H9 (cell line): ENCODE measurements around the gene PLA2G12B. TPM values are rescaled to one million over a fixed set of nuclear protein-coding genes. Genes with fewer than 3 reads are reported as not detected.

Experiments used
- DNase-seq: peaks from one replicate; pipeline ENCODE4 v3.0.0-alpha.2; 2017
- H2AFZ ChIP-seq: one replicate; pipeline ENCODE4 v1.6.1; 2013; ENCODE audit warnings: mild to moderate bottlenecking, low read length, control low read depth, moderate library complexity
- H2AK5ac ChIP-seq: 2 replicates; pipeline ENCODE4 v1.6.1; 2013; ENCODE audit warnings: low read length, control low read depth, mixed read lengths; ENCODE audit not compliant: insufficient read length
- H2BK120ac ChIP-seq: one replicate; pipeline ENCODE4 v1.6.1; 2013; ENCODE audit warnings: low read depth, mild to moderate bottlenecking, low read length, control low read depth, inconsistent platforms; ENCODE audit not compliant: poor library complexity, severe bottlenecking
- H2BK12ac ChIP-seq: 2 replicates; pipeline ENCODE4 v1.6.1; 2013; ENCODE audit warnings: low read length, control low read depth, mixed read lengths, low read depth; ENCODE audit not compliant: insufficient read length
- H2BK15ac ChIP-seq: 2 replicates; pipeline ENCODE4 v1.6.1; 2013; ENCODE audit warnings: low read depth, low read length, control low read depth
- H2BK20ac ChIP-seq: one replicate; pipeline ENCODE4 v1.6.1; 2013; ENCODE audit warnings: low read depth, mild to moderate bottlenecking, low read length, control low read depth, inconsistent platforms; ENCODE audit not compliant: poor library complexity, severe bottlenecking
- H2BK5ac ChIP-seq: 2 replicates; pipeline ENCODE4 v1.6.1; 2013; ENCODE audit warnings: low read length, control low read depth, mixed read lengths; ENCODE audit not compliant: insufficient read length
- H3K14ac ChIP-seq: 2 replicates; pipeline ENCODE4 v1.6.1; 2013; ENCODE audit warnings: low read length, control low read depth; ENCODE audit not compliant: insufficient read depth
- H3K18ac ChIP-seq: 2 replicates; pipeline ENCODE4 v1.6.1; 2013; ENCODE audit warnings: low read depth, mild to moderate bottlenecking, mixed read lengths, low read length, control low read depth; ENCODE audit not compliant: insufficient read length
- H3K23ac ChIP-seq: 2 replicates; pipeline ENCODE4 v1.6.1; 2013; ENCODE audit warnings: low read length, control low read depth, mixed read lengths, low read depth; ENCODE audit not compliant: insufficient read length
- H3K23me2 ChIP-seq: 2 replicates; pipeline ENCODE4 v1.6.1; 2013; ENCODE audit warnings: low read depth, mild to moderate bottlenecking, mixed read lengths, low read length, control low read depth; ENCODE audit not compliant: insufficient read length, poor library complexity, severe bottlenecking
- H3K27ac ChIP-seq: 2 replicates; pipeline ENCODE4 v1.5.1; 2013; ENCODE audit warnings: low read length, control low read depth, mixed read lengths, low read depth; ENCODE audit not compliant: insufficient read length
- H3K27me3 ChIP-seq: 2 replicates; pipeline ENCODE4 v1.6.1; 2013; ENCODE audit warnings: low read length, control low read depth, inconsistent platforms; ENCODE audit not compliant: insufficient read depth
- H3K4ac ChIP-seq: 2 replicates; pipeline ENCODE4 v1.6.1; 2013; ENCODE audit warnings: low read depth, mild to moderate bottlenecking, control low read depth, inconsistent platforms, low read length, moderate library complexity
- H3K4me1 ChIP-seq: 2 replicates; pipeline ENCODE4 v1.6.1; 2013; ENCODE audit warnings: low read length, control low read depth, inconsistent platforms; ENCODE audit not compliant: insufficient read depth
- H3K4me2 ChIP-seq: 2 replicates; pipeline ENCODE4 v1.6.1; 2013; ENCODE audit warnings: low read length, control low read depth, mixed read lengths; ENCODE audit not compliant: insufficient read length, insufficient read depth
- H3K56ac ChIP-seq: 2 replicates; pipeline ENCODE4 v1.6.1; 2013; ENCODE audit warnings: low read depth, mild to moderate bottlenecking, mixed read lengths, low read length, control low read depth; ENCODE audit not compliant: insufficient read length
- H3K79me1 ChIP-seq: 2 replicates; pipeline ENCODE4 v1.6.1; 2013; ENCODE audit warnings: low read depth, mild to moderate bottlenecking, moderate library complexity, low read length, control low read depth, inconsistent platforms; ENCODE audit not compliant: insufficient read depth, poor library complexity, severe bottlenecking
- H3K79me2 ChIP-seq: 2 replicates; pipeline ENCODE4 v1.6.1; 2013; ENCODE audit warnings: low read length, control low read depth, inconsistent platforms; ENCODE audit not compliant: insufficient read depth
- H3K9ac ChIP-seq: 2 replicates; pipeline ENCODE4 v1.6.1; 2013; ENCODE audit warnings: low read length, control low read depth, mixed read lengths; ENCODE audit not compliant: insufficient read length; ENCODE audit errors: extremely low read depth
- H3K9me3 ChIP-seq: one replicate; pipeline ENCODE4 v1.6.1; 2013; ENCODE audit warnings: low read depth, low read length, inconsistent platforms; ENCODE audit not compliant: control insufficient read depth
- H3T11ph ChIP-seq: one replicate; pipeline ENCODE4 v1.6.1; 2013; ENCODE audit warnings: mild to moderate bottlenecking, low read length, control low read depth, inconsistent platforms
- H4K20me1 ChIP-seq: one replicate; pipeline ENCODE4 v1.6.1; 2013; ENCODE audit not compliant: control insufficient read depth, insufficient read length, insufficient read depth
- H4K5ac ChIP-seq: 2 replicates; pipeline ENCODE4 v1.6.1; 2013; ENCODE audit warnings: low read depth, mild to moderate bottlenecking, mixed read lengths, low read length, control low read depth; ENCODE audit not compliant: insufficient read length
- H4K8ac ChIP-seq: replicated peaks from 2 replicates; pipeline ENCODE4 v1.6.1; 2013; ENCODE audit warnings: low read length, control low read depth, mixed read lengths, low read depth; ENCODE audit not compliant: insufficient read length
- H4K91ac ChIP-seq: 2 replicates; pipeline ENCODE4 v1.6.1; 2013; ENCODE audit warnings: low read depth, mild to moderate bottlenecking, moderate library complexity, mixed read lengths, low read length, control low read depth; ENCODE audit not compliant: insufficient read length
- H3K27ac Mint-ChIP-seq, 3 experiments: 2 replicates in 2 of 3; 3 replicates in 1 of 3; pipeline ENCODE4 v1.8.0; 2020 to 2021; ENCODE audit warnings: mixed read lengths in 3 of 3, mild to moderate bottlenecking in 1 of 3, moderate library complexity in 1 of 3
- H3K27me3 Mint-ChIP-seq: 2 replicates; pipeline ENCODE4 v1.8.0; 2021; ENCODE audit warnings: low read depth, mild to moderate bottlenecking, moderate library complexity, mixed read lengths
- H3K36me3 Mint-ChIP-seq, 3 experiments: 2 replicates in 2 of 3; 3 replicates in 1 of 3; pipeline ENCODE4 v1.8.0; 2020 to 2021; ENCODE audit warnings: low read depth in 3 of 3, mixed read lengths in 3 of 3; ENCODE audit not compliant: insufficient read depth in 1 of 3
- H3K4me1 Mint-ChIP-seq, 2 experiments: 2 replicates each; pipeline ENCODE4 v1.8.0; 2020; ENCODE audit warnings: mixed read lengths in 2 of 2
- H3K4me3 Mint-ChIP-seq, 2 experiments: 2 replicates in 1 of 2; 3 replicates in 1 of 2; pipeline ENCODE4 v1.8.0; 2020 to 2021; ENCODE audit warnings: mild to moderate bottlenecking in 2 of 2, mixed read lengths in 2 of 2, moderate library complexity in 1 of 2
- H3K9me3 Mint-ChIP-seq, 2 experiments: 2 replicates in 1 of 2; 3 replicates in 1 of 2; pipeline ENCODE4 v1.8.0; 2020; ENCODE audit warnings: mild to moderate bottlenecking in 2 of 2, mixed read lengths in 2 of 2, moderate library complexity in 1 of 2
- CTCF ChIP-seq: fragments of 200-600 bp; sonication (generic); conservative IDR thresholded peaks from 3 replicates; pipeline ENCODE4 v1.8.0; 2021; ENCODE audit warnings: antibody characterized with exemption, mild to moderate bottlenecking
- WGBS: extraction: QIAGEN DNeasy Blood & Tissue Kit; methylation state at CpG from one replicate; pipeline ENCODE4 v1.1.7; 2013; ENCODE audit warnings: missing lambda C conversion rate, low lambda C conversion rate, mixed read lengths; ENCODE audit not compliant: insufficient read length; ENCODE audit errors: extremely low coverage; 5-methylcytosine and 5-hydroxymethylcytosine counted together
- total RNA-seq: library from RNA; stranded (reverse); gene quantifications from 2 replicates; pipeline ENCODE4 v1.2.1, GENCODE V29; 2021

Gene PLA2G12B
- total RNA-seq, 1 experiment from 2014 or later = not detected

GRCh38 chr10:72906446-72906845 lies 48.2 kb downstream of the PLA2G12B start:
- no peak for DNase-seq
- Histone ChIP-seq H2BK5ac (no peak overlapping the region), H3K9me3 (no peaks in the 10 kb centered on the region), H3K27ac (no peak overlapping the region), H3K79me2 (no peaks in the 10 kb centered on the region), H3K4ac (no peak overlapping the region), H2BK120ac (no peak overlapping the region), H3K79me1 (no peaks in the 10 kb centered on the region), H2BK20ac (no peak overlapping the region), H3K14ac (no peak overlapping the region), H3K9ac (no peak overlapping the region), H3K27me3 (no peaks in the 10 kb centered on the region), H2AFZ (no peak overlapping the region), H4K8ac (no peak overlapping the region), H3K4me1 (no peaks in the 10 kb centered on the region), H3K23ac (no peak overlapping the region), H2BK12ac (no peak overlapping the region), H3K56ac (no peak overlapping the region), H4K20me1 (no peaks in the 10 kb centered on the region), H3K23me2 (no peaks in the 10 kb centered on the region), H2BK15ac (no peak overlapping the region), H4K5ac (no peak overlapping the region), H3T11ph (no peak overlapping the region), H3K18ac (no peak overlapping the region), H3K4me2 (no peak overlapping the region), H2AK5ac (no peak overlapping the region), H4K91ac (no peak overlapping the region)
- Mint-ChIP-seq H3K4me3 (no peak overlapping the region), H3K27ac (no peak overlapping the region), H3K9me3 (peaks cover 15 to 16% of the 10 kb centered on the region in 2 experiments), H3K4me1 (no peaks in the 10 kb centered on the region), H3K27me3 (no peaks in the 10 kb centered on the region; the same call in 1 of the 2 replicates), H3K36me3 (peaks cover 0 to 15% (median 6%) of the 10 kb centered on the region in 3 experiments; a peak in 6 of 7 replicates)
- no CpG with 5 or more reads among the region's 6 CpGs for WGBS
- no peak for TF ChIP-seq CTCF
